ENCODE measurements around the gene FPR2. TPM values are rescaled to one million over a fixed set of nuclear protein-coding genes. Genes with fewer than 3 reads are reported as not detected.

FPR2 gene, protein sequence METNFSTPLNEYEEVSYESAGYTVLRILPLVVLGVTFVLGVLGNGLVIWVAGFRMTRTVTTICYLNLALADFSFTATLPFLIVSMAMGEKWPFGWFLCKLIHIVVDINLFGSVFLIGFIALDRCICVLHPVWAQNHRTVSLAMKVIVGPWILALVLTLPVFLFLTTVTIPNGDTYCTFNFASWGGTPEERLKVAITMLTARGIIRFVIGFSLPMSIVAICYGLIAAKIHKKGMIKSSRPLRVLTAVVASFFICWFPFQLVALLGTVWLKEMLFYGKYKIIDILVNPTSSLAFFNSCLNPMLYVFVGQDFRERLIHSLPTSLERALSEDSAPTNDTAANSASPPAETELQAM
- total RNA-seq: under 1 TPM in 2 of 4 donors, not detected in 2; 0.13 to 0.34 TPM

DNA sequence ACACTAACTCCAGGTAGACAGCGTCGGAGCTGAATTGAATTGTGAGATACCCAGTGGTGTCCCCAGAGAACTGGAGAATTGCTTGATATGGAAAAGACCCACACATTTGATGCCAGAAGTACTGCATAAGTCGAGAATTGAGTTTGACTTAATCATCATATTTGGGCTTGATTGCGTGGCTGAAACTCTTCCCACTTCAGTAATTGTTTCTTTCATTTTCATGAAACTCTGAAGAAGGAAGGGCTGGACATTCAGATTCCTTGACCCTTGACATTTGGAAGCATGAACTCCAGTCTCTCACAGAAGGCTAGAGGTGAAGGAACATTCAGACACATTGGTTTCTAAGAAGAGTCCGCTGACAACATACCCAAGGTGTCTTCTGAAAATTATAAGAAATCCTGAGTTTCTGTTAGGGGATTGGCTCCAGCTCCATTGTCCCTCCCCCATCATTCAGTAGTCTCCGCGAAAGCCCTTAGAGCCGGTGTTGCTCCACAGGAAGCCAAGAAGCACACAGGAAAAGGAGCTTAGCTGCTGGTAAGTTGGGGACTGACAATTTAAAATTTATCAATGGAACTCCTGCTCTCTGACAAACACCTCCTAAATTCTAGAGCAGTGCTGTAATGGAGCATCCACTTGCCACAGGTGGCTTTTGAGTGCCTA lies at the start of gene FPR2:
TSS of gene FPR2 (plus strand) at position 484 of the 660 bp plus-strand sequence. CDS start 7,479 bp downstream, outside the sequence.
- WGBS, 2 donors: 59 to 67% methylated on average over 8 of the region's 8 CpGs

DNA sequence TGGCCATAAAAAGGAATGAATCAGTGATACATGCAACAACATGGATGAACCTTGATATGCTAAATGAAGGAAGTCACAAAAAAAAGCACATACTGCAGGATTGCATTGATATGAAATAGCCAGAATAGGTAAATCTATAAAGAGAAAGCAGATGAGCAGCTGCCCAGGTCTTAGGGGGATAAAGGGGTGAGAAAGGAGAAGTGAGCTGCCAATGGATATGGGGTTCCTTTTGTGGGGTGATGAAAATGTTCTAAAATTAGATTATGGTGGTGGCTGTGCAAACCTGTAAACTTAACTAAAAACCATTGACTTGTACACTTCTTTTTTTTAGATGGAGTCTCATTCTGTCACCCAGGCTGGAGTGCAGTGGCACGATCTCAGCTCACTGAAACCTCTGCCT lies 49.3 kb upstream of the FPR2 start:
- intact Hi-C loops (cut with DNase I; ENCODE audit: low total_unique reads): no loop called here
- no peak for DNase-seq (ENCODE audit: low spot score in 2 of 2)
- H3K4me3 ChIP-seq (ENCODE audit: low read depth, poor library complexity, severe bottlenecking): no peak overlapping the region
- 68 to 71% methylated on average over 1 of the region's 1 CpG for WGBS, 2 donors
- TF ChIP-seq, protein P1, sequence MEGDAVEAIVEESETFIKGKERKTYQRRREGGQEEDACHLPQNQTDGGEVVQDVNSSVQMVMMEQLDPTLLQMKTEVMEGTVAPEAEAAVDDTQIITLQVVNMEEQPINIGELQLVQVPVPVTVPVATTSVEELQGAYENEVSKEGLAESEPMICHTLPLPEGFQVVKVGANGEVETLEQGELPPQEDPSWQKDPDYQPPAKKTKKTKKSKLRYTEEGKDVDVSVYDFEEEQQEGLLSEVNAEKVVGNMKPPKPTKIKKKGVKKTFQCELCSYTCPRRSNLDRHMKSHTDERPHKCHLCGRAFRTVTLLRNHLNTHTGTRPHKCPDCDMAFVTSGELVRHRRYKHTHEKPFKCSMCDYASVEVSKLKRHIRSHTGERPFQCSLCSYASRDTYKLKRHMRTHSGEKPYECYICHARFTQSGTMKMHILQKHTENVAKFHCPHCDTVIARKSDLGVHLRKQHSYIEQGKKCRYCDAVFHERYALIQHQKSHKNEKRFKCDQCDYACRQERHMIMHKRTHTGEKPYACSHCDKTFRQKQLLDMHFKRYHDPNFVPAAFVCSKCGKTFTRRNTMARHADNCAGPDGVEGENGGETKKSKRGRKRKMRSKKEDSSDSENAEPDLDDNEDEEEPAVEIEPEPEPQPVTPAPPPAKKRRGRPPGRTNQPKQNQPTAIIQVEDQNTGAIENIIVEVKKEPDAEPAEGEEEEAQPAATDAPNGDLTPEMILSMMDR (IDR thresholded peaks at IDR 0.05): no peak
- TF ChIP-seq POLR2A (IDR thresholded peaks at IDR 0.05): no peak

More for the DNA sequence above, at the start of gene FPR2:
- DNase-seq (ENCODE audit: low spot score in 2 of 2): no peak
- intact Hi-C loops (cut with DNase I; ENCODE audit: low total_unique reads): no loop called here
- no peak within 1 kb of the TSS for H3K4me3 ChIP-seq (ENCODE audit: low read depth, poor library complexity, severe bottlenecking)
- TF ChIP-seq, protein P1 (IDR thresholded peaks at IDR 0.05): no peak
- TF ChIP-seq POLR2A (IDR thresholded peaks at IDR 0.05): no peak

DNA sequence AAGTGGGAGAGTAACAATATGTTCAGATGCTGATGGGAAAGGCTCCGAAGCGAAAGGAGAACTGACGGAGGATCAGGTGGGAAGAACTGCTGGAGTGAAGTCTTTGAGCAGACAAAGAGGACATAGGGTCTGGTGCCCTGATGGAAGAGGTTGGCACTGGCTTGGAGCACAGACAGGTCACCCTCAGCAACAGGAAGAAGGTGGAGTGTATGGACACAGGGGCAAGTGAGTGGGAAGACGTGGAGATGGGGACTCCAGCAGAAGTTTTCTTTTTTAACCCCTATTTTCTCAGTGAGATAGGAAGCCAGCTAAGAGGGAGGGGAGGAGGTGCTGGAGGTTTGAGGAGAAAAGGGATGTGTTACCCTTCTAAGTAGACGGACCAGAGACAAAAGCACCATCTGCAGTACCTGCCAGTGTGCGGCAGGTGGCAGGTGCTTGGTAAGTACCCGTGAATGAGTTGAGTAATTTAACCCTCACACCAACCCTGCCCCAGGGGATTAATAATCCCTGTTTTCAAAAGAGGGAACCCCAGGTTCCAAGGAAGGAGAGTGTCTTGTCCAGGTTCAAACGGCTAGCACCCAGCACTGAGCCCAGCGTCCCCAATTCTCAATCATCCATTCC lies 48.4 kb upstream of the FPR2 start:
- intact Hi-C loops (cut with DNase I; ENCODE audit: low total_unique reads): no loop called here
- no peak for DNase-seq (ENCODE audit: low spot score in 2 of 2)
- H3K4me3 ChIP-seq (ENCODE audit: low read depth, poor library complexity, severe bottlenecking): no peak overlapping the region
- 41 to 45% methylated on average over 9 of the region's 9 CpGs for WGBS, 2 donors
- TF ChIP-seq, protein P1 (IDR thresholded peaks at IDR 0.05): no peak
- TF ChIP-seq POLR2A (IDR thresholded peaks at IDR 0.05): no peak

DNA sequence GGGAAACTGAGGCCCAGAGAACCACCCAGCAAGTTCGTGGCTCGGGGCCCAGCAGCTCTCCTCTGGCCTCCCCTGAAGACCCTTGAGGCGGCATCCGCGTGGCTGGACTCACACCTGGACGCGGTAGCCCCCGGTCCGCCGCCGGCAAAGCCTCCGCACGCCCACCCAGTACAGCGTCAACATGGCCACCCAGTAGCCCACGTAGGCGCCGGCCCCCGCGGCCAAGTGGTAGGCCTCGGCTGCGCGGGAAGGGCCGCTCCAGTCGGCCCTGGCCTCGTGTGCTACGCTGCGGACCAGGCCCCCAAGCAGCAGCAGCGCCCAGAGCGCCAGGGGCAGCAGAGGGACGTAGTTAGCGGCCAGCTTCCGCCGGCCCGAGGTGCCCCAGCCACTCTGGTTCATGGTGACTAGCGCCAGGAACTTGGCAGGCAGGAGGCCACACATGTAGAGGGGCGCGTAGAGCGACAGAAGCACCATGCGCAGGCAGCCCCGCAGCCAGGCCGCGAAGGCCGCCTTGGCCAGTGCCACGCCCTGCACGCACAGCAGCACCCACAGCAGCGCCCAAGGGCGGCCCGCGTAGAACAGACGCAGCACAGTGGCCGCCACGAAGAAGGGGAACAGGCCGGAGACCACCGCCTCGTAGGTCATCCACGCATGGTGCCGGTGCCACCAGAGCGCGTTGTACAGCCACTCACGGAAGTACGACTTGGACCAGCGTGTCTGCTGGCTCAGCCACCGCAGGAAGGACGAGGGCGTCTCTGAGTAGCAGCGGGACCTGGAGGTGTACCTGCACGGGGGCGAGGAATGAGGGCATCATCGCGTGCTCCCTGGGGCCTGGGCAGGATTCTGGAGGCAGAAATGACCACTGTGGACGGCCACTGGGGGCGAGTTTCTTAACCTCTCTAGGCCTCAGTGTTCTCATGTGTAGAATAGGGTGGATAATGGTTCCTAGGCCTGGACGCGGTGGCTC lies 47.4 kb upstream of the FPR2 start:
- intact Hi-C loops (cut with DNase I; ENCODE audit: low total_unique reads): no loop called here
- WGBS, 2 donors: 91 to 92% methylated on average over 62 to 67 of the region's 74 CpGs
- TF ChIP-seq, protein P1 (IDR thresholded peaks at IDR 0.05): no peak
- no peak for TF ChIP-seq POLR2A (IDR thresholded peaks at IDR 0.05)
- no peak for DNase-seq (ENCODE audit: low spot score in 2 of 2)
- no peak overlapping the region for H3K4me3 ChIP-seq (ENCODE audit: low read depth, poor library complexity, severe bottlenecking)

DNA sequence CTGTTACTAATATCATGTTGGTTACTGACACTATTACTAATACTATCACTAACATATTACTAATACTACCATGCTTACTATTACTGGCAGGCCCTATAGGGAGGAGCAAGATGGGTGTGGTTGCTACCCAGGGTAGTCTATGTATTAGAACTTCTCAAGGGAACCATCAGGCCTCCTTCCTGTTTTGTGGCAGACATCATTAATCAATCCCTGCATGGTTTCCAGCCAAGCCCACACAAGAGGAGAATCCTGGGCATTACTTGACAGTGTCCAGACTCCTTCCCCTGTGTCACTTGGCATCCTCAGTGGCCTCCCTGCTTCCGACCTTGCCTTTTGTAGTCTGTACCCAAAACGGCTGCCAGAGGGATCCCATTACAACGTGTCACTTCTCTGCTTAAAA lies 46.1 kb upstream of the FPR2 start:
- intact Hi-C loops (cut with DNase I; ENCODE audit: low total_unique reads): no loop called here
- DNase-seq (ENCODE audit: low spot score in 2 of 2): no peak
- H3K4me3 ChIP-seq (ENCODE audit: low read depth, poor library complexity, severe bottlenecking): no peak overlapping the region
- 57 to 61% methylated on average over 3 of the region's 3 CpGs for WGBS, 2 donors
- TF ChIP-seq, protein P1 (IDR thresholded peaks at IDR 0.05): no peak
- no peak for TF ChIP-seq POLR2A (IDR thresholded peaks at IDR 0.05)
